OCI-LY7 (cell line): ENCODE measurements around the gene GNA15. TPM values are rescaled to one million over a fixed set of nuclear protein-coding genes. Genes with fewer than 3 reads are reported as not detected.

Experiments
- BruUV-seq: library from RNA; stranded (reverse); fragments of 400-500 nt; replicated peaks from 2 replicates; lab custom pipeline; 2021; lab: Mats Ljungman, UMichigan
- CTCF ChIA-PET: fragments of 300-600 bp; sonication (Branson Sonifier 250); formaldehyde crosslinking; loops from one replicate; lab custom pipeline; 2022; ENCODE audit warnings: antibody characterized with exemption; ENCODE audit not compliant: unreplicated experiment; lab: Charles Lee
- POLR2A ChIA-PET: fragments of 300-600 bp; sonication (Branson Sonifier 250); formaldehyde crosslinking; loops from one replicate; lab custom pipeline; 2022; ENCODE audit warnings: antibody characterized with exemption; lab: Charles Lee
- DNase-seq: peaks from one replicate; pipeline ENCODE4 v3.0.0-alpha.2; 2015; ENCODE audit warnings: low spot score
- H2AFZ ChIP-seq: fragments of 200-600 bp; sonication (generic), shearing (Covaris generic); 2 replicates; pipeline ENCODE4 v1.6.1; 2014; ENCODE audit warnings: mild to moderate bottlenecking, antibody characterized with exemption, low read length, moderate library complexity
- H3K27ac ChIP-seq: fragments of 200-600 bp; sonication (generic); 2 replicates; pipeline ENCODE4 v1.5.1; 2014; ENCODE audit warnings: mixed run types, low read depth, mild to moderate bottlenecking, moderate library complexity, low read length, inconsistent platforms; ENCODE audit not compliant: poor library complexity, severe bottlenecking
- H3K36me3 ChIP-seq: fragments of 200-600 bp; sonication (generic); 2 replicates; pipeline ENCODE4 v1.6.1; 2014; ENCODE audit warnings: mild to moderate bottlenecking, antibody characterized with exemption, low read length, moderate library complexity, mixed read lengths; ENCODE audit not compliant: insufficient read depth
- H3K4me1 ChIP-seq: fragments of 200-600 bp; sonication (generic); 2 replicates; pipeline ENCODE4 v1.5.1; 2014; ENCODE audit warnings: mild to moderate bottlenecking, low read length; ENCODE audit not compliant: insufficient read depth, poor library complexity, severe bottlenecking
- H3K4me2 ChIP-seq: fragments of 200-600 bp; sonication (generic); 2 replicates; pipeline ENCODE4 v1.6.1; 2014; ENCODE audit warnings: mild to moderate bottlenecking, low read length
- H3K4me3 ChIP-seq: fragments of 200-600 bp; sonication (generic); 2 replicates; pipeline ENCODE4 v1.5.1; 2014; ENCODE audit warnings: mild to moderate bottlenecking, low read depth, low read length; ENCODE audit not compliant: poor library complexity, severe bottlenecking
- H3K79me2 ChIP-seq: fragments of 200-600 bp; sonication (generic); 2 replicates; pipeline ENCODE4 v1.6.1; 2016; ENCODE audit warnings: low read depth, mild to moderate bottlenecking, low read length, moderate library complexity, mixed read lengths; ENCODE audit not compliant: insufficient read depth
- H3K9me2 ChIP-seq: fragments of 200-600 bp; sonication (generic); 2 replicates; pipeline ENCODE4 v1.6.1; 2016; ENCODE audit warnings: mild to moderate bottlenecking, low read length, mixed read lengths; ENCODE audit not compliant: insufficient read depth
- H3K9me3 ChIP-seq: fragments of 200-600 bp; sonication (generic); 2 replicates; pipeline ENCODE4 v1.6.1; 2014; ENCODE audit warnings: mild to moderate bottlenecking, mixed run types, low read length, mixed read lengths
- H4K20me1 ChIP-seq: fragments of 200-600 bp; sonication (generic); 2 replicates; pipeline ENCODE4 v1.6.1; 2014; ENCODE audit warnings: mild to moderate bottlenecking, antibody characterized with exemption, low read length, moderate library complexity, mixed read lengths; ENCODE audit not compliant: insufficient read depth
- EZH2phosphoT487 ChIP-seq: fragments of 200-600 bp; sonication (generic); IDR thresholded peaks from 2 replicates; pipeline ENCODE4 v1.6.1; 2018; ENCODE audit warnings: low read depth, borderline replicate concordance, mild to moderate bottlenecking, mixed run types, antibody characterized with exemption, low read length, moderate library complexity, mixed read lengths
- intact Hi-C: fragments of 100-400 bp; cut with micrococcal nuclease; formaldehyde crosslinking; loops from one replicate; pipeline ENCODE4 v1.10.0; 2022; ENCODE audit not compliant: unreplicated experiment
- total RNA-seq, 2 experiments: library from RNA; depleted of rRNA in 1 of 2; stranded (reverse); fragments of >200 nt in 1 of 2; shearing (Covaris generic) in 1 of 2; gene quantifications; 2 replicates each; pipeline ENCODE4 v1.2.3, GENCODE V29; 2014 to 2022
- TF ChIP-seq, protein P1 (sequence below): fragments of 200-600 bp; sonication (generic); conservative IDR thresholded peaks from 2 replicates; pipeline ENCODE4 v1.5.1; 2014; ENCODE audit warnings: mild to moderate bottlenecking, antibody characterized with exemption, low read length, moderate library complexity, mixed read lengths

GNA15 gene
- total RNA-seq, 2 experiments from 2014 or later = not detected

DNA sequence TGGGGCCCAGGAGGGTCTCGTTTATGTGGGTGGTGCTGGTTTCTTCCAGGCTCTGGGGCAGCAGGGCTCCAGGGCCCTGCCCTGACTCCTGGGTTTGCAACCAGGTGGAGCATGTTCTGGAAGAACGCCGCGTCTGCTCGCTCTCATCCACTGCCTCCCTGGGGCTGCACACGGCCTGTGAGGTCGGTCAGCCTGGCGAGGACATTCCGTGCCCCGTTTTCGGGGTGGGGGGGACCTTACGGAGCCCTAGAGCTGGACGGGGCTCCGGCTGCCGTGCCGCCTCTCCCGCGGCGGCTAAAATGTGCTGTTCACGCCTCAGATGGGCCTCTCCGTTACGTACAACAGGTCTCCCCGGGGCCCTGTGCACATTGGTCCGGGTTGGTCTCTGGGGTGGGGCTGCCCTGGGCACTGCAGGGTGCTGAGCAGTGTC is 38.4 kb upstream of the GNA15 start:
- Histone ChIP-seq H3K9me3 (no peaks in the 10 kb centered on the region), H2AFZ (no peak overlapping the region), H3K36me3 (no peaks in the 10 kb centered on the region), H3K79me2 (peaks cover 9% of the 10 kb centered on the region; the same call in 1 of the 2 replicates), H3K9me2 (no peaks in the 10 kb centered on the region), H3K4me1 (peaks cover 27% of the 10 kb centered on the region), H3K27ac (no peak overlapping the region), H3K4me3 (no peak overlapping the region), H3K4me2 (no peak overlapping the region), H4K20me1 (peaks cover 19% of the 10 kb centered on the region; the same call in 1 of the 2 replicates)
- DNase-seq = no peak
- ChIA-PET CTCF (no interaction called here), POLR2A (interaction anchor here (0.5 kb wide), 1 partner anchor 33 kb away, joined by 4 read pairs; no protein-coding TSS in a partner anchor)
- BruUV-seq = no TSS peak
- intact Hi-C loops = no loop called here
- TF ChIP-seq, protein P1, sequence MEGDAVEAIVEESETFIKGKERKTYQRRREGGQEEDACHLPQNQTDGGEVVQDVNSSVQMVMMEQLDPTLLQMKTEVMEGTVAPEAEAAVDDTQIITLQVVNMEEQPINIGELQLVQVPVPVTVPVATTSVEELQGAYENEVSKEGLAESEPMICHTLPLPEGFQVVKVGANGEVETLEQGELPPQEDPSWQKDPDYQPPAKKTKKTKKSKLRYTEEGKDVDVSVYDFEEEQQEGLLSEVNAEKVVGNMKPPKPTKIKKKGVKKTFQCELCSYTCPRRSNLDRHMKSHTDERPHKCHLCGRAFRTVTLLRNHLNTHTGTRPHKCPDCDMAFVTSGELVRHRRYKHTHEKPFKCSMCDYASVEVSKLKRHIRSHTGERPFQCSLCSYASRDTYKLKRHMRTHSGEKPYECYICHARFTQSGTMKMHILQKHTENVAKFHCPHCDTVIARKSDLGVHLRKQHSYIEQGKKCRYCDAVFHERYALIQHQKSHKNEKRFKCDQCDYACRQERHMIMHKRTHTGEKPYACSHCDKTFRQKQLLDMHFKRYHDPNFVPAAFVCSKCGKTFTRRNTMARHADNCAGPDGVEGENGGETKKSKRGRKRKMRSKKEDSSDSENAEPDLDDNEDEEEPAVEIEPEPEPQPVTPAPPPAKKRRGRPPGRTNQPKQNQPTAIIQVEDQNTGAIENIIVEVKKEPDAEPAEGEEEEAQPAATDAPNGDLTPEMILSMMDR = no peak
- TF ChIP-seq EZH2phosphoT487 = no peak

DNA sequence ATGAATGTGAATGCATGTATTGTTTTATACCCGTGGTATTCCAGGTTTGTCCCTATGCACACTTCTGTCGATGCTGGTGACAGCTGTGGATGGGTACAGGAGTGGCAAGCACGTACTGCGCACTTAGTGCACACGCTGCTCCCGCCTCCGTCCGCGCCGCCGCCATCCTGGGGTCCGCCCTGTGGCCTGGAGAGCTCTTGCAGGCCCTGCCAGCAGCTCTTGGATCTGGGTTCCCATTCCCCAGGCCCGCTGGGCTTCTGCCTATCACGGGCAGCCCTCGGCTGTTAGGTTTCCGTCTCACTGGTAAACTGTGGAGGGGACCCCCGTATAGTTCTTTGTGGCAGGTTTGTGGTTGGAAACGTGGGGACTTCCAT is 37.7 kb upstream of the GNA15 start:
- BruUV-seq = no TSS peak
- Histone ChIP-seq H3K4me3 (no peak overlapping the region), H3K4me2 (no peak overlapping the region; the same call in 1 of the 2 replicates), H3K79me2 (peaks cover 9% of the 10 kb centered on the region; the same call in 1 of the 2 replicates), H3K9me3 (no peaks in the 10 kb centered on the region), H3K4me1 (peaks cover 27% of the 10 kb centered on the region), H3K36me3 (no peaks in the 10 kb centered on the region), H3K9me2 (no peaks in the 10 kb centered on the region), H4K20me1 (peaks cover 19% of the 10 kb centered on the region; the same call in 1 of the 2 replicates), H3K27ac (no peak overlapping the region), H2AFZ (no peak overlapping the region)
- DNase-seq = no peak
- ChIA-PET POLR2A (no interaction called here), CTCF (no interaction called here)
- intact Hi-C loops = no loop called here
- no peak for TF ChIP-seq EZH2phosphoT487
- TF ChIP-seq, protein P1 = no peak

- H4K20me1 ChIP-seq = peaks cover 19% of the 10 kb centered on the region; the same call in 1 of the 2 replicates
- H3K4me3 ChIP-seq = no peak overlapping the region
- peaks cover 9% of the 10 kb centered on the region; the same call in 1 of the 2 replicates for H3K79me2 ChIP-seq
- H3K27ac ChIP-seq = no peak overlapping the region
- H3K4me2 ChIP-seq = peak overlapping the region; percentile 36
- intact Hi-C loops = no loop called here
- ChIA-PET POLR2A (no interaction called here), CTCF (interaction anchor here (0.6 kb wide), 1 partner anchor 351 kb away, joined by 4 read pairs; no protein-coding TSS in a partner anchor)
- H3K9me2 ChIP-seq = no peaks in the 10 kb centered on the region
- H3K9me3 ChIP-seq = no peaks in the 10 kb centered on the region
- peaks cover 27% of the 10 kb centered on the region for H3K4me1 ChIP-seq
- H2AFZ ChIP-seq = no peak overlapping the region
- DNase-seq = peak; percentile 25
- TF ChIP-seq EZH2phosphoT487 = no peak
- TF ChIP-seq, protein P1 = no peak
- no peaks in the 10 kb centered on the region for H3K36me3 ChIP-seq
- BruUV-seq = no TSS peak
Measured at GRCh38 chr19:3098515-3099346, 37.1 kb upstream of the GNA15 start.
